Right ventricle myocardium superior (tissue), 1 donor: ENCODE measurements around the gene SCARB1. TPM values are rescaled to one million over a fixed set of nuclear protein-coding genes. Genes with fewer than 3 reads are reported as not detected.

ENCODE experiments used
- ATAC-seq: fragments of 200-7000 bp; cut with Tn5 transposase; one replicate; pipeline ENCODE4 v1.9.1; 2020; ENCODE audit warnings: mild to moderate bottlenecking; ENCODE audit not compliant: poor library complexity
- DNase-seq: peaks from one replicate; pipeline ENCODE4 v3.0.0-alpha.2; 2020
- intact Hi-C: fragments of 100-400 bp; cut with DNase I; formaldehyde crosslinking; loops from one replicate; pipeline ENCODE4 v1.11.2; 2022
- total RNA-seq: library from RNA; stranded (reverse); fragmentation: NEBNext Ultra II Directional; extraction: Animal tissue kit (Norgen Biotek cat#: 25700); gene quantifications from one replicate; pipeline ENCODE4 v1.2.1, GENCODE V29; 2021
- donor health status: DM: no; HTN: yes; CAD: no; lungs with severe emphysema.

SCARB1 gene
- total RNA-seq, 1 donor from 2014 or later: 12.7 TPM

DNA sequence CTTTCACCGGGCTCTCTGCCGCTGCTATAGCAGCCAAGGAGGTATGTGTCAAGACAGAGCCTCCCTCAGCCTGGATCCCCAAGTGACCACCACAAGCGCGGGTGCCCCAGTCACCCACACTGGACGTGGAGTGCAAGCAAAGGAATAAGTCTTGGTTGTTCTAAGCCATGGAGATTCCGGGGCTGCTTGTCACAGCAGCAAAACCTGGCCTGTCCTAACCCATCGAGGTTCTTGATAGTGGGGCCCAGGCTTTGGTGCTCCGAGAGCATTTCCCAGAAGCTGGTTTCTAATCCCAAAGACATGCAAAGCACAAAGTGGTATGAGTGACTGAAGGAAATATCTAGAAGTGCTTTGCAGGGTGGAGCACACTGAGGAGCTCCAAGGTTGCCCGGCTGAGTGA lies 51.3 kb downstream of the SCARB1 start:
- DNase-seq (no peak), ATAC-seq (no peak)
- intact Hi-C loops: no loop called here

DNA sequence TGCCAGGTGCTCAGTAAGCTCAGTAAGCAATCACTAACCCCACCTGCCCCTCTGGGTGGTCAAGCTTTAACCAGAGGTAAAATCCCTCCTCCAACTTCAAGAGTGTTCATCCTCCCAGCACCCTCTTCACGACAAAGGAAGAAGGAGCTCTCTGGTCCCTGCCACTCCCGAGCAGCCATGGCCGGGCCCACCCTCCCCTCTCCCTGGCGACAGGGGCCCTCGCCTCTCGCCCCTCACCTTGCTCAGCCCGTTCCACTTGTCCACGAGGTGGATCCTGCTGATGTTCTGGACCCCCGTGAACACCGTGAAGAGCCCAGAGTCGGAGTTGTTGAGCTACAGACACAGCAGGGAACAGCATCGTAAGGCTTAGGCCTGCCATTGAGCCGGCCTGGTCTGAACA lies 52.0 kb downstream of the SCARB1 start:
- no peak for DNase-seq
- ATAC-seq: no peak
- intact Hi-C loops: no loop called here

DNA sequence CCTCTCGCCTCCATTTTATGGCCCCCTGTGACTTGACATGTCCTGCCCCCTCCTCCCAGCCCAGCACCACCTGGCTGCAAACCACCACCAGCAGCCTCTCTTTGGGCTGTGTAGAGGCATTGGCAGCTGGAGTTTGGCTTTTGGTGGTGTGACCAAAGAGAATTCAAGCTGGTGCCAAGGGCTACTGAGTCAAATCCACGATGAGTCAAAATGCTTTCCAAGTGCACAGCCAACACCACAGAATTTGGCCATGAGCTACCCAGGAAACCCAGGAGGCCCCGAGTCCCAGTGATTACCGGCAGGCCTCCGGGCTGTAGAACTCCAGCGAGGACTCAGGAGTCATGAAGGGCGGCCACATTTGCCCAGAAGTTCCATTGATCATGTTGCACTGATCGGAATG lies 53.8 kb downstream of the SCARB1 start:
- intact Hi-C loops: no loop called here
- DNase-seq (no peak), ATAC-seq (no peak)

DNA sequence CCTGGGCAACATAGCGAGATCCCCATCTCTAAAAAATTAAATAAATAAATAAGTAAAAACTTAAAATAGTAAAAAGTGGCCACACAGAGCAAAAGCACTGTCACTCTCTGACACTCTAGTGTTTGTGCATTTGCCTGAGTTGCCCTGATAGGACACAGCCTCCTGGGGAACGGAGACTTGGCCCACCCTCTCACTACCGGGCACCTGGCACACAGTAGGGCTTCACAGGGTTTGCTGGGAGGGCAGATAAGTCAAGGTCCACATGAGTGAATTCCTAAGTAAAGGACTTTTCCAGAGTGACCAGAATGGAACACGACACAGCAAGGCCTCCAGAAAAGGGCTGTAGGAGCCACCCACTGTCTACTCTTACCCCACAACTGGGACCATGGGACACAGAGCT lies 54.3 kb downstream of the SCARB1 start:
- intact Hi-C loops: no loop called here
- ATAC-seq (no peak), DNase-seq (no peak)

DNA sequence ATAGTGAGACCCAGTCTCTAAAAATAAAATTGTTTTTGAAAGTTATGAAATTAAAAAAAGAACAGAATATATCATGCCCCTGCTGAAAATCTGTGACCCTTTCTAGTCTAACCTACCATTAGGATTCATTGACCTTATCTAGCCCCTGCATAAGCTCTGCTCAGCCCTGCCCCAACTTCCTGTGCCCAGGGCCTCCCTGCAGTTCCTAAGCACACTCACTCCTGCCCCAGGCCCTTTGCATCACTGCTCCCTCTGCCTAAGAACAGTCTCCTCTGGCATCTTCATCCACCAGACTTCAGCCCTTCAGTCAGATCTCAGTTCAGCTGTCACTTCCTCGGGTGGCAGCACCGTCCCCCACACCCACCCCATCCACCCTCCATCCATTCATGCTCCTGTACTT lies 55.4 kb downstream of the SCARB1 start:
- intact Hi-C loops: no loop called here
- DNase-seq: no peak
- no peak for ATAC-seq

DNA sequence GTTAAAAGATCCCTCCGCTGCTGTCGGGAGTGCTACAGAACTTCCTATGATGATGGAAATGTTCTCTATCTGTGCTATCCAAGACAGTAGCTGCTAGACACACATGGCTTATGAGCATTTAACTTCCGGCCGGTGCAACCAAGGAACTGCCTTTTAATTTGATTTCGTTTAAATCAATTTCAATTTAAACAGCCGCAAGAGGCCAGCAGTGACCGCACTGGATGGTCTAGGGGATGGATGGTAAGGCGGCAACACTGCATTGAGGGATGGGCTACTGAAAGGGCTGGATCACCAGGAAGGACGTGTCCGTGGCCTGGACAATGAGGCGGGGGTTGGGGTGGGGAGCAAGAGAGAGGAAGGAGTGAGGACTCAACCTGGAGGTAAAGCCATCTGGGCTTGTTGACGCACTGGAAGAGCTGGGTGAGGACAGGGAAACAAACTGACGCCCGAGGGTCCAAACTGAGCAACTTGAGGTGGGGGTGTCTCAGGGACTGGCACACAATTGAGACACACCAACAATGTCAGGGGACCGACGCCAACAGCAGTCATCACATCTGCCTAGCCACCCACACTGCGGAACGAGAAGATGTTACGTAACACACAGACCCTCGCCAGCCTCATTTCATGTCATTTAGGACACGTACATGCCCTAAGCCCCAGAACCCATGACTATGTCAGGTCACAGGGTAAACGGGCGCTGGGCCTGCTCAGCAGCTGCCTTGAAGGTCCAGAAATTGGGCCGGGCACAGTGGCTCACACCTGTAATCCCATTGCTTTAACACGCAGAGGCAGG lies 57.6 kb downstream of the SCARB1 start:
- no peak for ATAC-seq
- intact Hi-C loops: no loop called here
- DNase-seq: no peak

DNA sequence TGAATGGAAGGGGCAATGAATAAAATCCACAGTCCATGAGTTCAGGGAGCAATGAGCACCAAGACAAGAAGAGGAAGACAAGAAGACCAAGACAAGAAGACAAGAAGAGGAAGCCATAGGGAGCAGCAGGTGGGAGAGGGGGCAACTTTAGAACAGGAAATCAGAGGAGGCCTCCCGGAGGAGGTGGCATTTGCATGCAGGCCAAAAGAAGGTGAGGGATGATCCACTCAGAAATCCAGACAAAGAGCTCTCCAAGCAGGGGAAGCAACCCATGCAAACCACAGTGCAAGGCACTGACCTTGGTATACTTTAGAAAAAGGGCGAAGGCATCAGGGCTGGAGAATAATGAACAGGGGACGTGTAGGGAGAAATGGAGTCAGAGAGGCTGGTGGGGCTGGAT lies 58.6 kb downstream of the SCARB1 start:
- intact Hi-C loops: no loop called here
- DNase-seq (no peak), ATAC-seq (no peak)

DNA sequence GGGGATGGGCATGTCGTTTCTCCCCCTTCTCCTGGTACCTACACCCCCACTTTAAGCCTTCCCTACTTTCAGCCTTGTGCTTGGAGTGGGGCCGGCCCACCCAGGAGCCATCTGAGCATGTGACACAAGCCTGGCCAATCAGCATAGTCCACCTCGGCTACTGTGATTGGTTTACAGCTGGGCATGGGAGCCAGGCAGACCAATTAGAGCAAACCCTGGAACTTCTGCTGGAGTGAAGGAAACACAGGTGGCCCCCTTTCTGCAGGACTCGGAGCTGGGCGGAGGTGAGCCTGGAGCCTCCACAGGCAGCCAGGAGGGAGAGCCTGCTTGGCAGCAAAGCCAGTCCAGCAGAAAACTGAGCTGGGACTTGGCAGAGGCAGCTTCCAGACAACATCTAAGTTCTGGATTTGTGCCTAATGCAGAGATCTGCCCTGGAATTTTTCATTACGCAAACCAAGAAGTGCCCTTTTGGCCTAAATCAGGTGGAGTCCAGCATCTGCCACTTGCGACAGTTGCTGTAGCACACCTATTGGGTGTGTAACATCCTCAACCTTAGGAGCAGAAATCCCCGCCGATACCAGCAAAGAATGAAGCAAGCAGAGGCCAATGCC lies 59.5 kb downstream of the SCARB1 start:
- peak; percentile 79 for ATAC-seq
- no peak for DNase-seq
- intact Hi-C loops: no loop called here

DNA sequence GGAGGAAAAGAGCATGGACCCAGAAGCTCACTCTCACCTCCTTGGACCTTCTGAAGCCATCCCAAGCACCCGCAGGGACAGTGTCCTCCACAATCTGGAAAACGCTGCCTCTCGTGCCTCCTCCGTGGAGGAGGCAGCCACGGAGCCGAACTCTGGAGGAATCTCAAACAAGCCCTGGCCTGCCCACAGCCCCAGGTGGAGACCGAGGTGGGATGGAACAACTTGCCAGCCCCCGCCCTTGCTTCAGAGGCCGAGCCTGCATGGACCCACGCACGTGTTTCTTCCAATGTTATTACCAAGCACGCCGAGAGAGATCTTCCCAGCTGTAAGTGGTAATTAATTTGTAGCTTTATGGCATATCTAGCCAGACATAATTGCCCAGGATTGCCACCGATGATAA lies 61.3 kb downstream of the SCARB1 start:
- intact Hi-C loops: no loop called here
- DNase-seq (no peak), ATAC-seq (no peak)

DNA sequence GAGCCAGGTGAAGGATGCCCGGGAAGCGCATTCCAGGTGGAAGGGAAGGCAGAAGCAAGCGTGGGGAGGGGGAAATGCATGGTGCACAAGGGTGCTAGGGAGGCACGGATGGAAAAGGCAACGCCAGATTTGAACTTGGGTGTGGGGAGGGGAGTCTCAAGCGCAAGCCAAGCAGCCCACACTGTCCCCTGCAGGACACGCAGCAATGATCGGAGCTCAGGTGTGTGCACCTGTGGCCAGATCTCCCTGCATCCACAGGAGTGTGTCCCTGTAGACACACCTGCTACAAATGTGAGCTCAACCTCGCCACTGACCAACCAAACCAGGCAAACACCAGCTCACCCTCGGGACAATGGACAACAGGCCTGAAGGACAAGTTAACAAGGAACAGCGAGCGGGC lies 63.2 kb downstream of the SCARB1 start:
- no peak for DNase-seq
- intact Hi-C loops: no loop called here
- no peak for ATAC-seq

DNA sequence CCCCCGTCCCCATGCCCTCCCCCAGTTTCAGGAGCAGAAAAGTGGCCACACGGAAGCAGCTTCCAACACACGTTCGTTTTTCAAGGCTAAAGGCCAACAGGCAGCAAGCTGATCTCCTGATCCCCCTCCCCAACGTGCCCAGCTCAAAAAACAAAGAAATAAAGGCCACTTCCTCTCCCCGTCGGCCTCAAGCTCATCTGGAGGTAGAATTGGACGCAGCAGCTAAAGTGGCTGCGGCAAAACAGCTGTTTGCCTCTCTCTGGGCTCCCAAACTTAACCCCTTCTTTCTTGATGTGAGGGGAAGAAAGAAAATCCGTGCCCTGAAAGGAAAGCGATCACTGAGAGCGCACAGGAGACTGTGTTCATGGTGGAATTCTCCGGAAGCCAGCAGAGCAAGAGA lies 66.3 kb downstream of the SCARB1 start:
- intact Hi-C loops: no loop called here
- DNase-seq (no peak), ATAC-seq (no peak)

DNA sequence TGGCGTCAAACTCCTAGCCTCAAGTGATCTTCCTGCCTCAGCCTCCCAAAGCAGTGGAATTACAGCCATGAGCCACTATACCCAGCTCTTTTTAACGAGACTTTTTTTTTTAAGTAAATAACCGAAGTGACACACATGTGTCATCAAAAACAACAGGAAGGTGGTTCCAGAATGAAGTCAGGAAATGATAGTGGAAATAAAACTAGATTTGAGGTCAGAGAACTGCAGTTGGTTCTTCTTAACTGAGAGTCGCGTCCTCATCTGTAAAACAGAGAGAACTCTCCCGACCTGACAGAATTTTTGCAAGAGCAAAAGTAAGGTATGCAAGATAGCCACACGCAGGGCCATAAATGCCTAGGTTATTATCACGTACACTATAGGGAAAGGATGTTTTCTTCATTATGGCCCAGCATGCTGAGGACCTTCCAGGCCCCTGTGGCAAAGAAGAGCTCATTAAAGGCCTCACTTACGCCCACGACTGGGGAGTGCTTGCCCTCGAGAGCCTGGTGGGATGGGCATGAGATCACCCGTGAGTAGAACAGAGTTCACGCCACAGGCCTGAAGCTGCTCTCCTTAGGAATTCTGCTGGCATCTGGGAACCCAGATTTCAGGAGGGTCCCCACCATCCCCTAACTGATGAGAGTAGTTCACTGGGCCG lies 67.2 kb downstream of the SCARB1 start:
- no peak for DNase-seq
- intact Hi-C loops: no loop called here
- no peak for ATAC-seq

DNA sequence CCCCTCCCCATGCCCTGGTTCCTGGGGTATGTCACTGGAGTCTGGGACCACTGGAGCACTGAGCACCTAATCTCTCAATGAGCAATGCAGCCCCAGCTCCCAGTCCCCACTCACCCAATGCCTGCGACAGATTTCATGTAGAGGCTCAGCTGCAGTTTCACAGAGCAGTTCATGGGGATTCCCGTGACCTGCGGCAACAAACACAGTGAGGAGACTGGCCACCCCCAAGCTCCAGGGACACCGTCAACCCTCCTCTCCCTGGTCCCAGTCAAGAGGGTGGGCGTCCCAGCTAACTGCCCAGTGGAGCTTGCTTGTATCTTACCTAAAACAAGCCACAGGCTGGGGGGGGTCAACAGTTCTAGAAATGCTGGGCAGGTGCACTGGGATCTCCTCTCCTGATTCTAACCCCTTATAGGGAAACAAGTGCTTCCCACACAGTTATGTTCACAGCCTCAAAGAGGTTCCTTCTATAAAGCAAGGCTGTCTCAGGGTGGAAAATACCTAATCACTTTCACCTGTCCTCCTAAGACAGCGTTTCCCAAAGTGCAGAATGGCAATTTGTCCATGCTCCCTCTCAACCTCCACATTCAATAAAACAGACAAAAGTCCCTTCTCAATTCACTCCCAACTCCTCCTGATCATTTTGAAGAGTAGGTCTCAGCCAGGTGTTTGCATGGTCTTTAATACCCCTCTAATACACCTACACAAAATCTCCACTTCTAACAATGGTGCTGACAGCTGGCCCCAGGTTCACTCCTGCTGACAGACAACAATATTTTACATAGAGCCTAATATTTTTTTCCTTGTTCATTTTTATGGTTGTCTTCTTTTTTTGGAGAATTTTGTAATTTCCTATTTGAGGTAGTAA lies 68.3 kb downstream of the SCARB1 start:
- DNase-seq (no peak), ATAC-seq (no peak)
- intact Hi-C loops: no loop called here

DNA sequence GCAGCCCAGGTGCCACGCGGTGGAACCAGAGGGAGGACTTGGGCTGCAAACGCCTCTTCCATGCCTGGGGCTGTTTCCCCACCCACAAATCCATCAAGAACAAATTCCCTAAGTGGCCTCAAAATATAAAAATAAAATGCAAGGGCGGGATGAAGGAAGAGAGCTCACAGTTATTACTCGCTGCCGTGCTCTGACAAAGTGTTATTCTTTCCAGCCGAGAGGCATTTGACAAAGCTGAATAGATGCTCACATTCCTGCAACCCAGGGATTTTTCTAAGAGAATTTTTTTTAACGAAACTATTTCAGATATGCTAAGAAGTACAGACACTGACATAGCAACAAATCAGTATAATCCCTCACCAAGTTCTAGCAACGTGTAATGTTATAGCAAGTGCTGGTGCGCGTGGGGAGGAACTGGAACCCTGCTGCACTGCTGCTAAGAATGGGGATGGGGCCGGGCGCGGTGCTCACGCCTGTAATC lies 70.7 kb downstream of the SCARB1 start:
- ATAC-seq: no peak
- DNase-seq: no peak
- intact Hi-C loops: no loop called here

DNA sequence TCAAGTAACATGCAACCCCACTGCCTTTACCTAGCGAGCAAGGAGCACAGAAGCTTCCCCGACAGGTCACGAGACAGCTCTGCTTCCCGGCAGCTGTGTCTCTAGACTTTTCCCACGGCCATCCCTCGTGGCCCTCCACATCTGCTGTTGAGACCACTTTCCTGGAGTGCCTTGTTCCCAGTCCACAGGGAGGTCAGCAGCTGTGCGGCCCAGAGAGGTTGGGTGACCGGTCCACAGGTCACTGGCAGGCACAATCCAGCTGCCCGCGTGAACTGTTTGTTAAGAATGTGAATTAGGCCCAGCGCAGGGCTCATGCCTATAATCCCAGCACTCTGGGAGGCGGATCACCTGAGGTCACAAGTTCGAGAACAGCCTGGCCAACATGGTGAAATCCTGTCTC lies 71.5 kb downstream of the SCARB1 start:
- DNase-seq: no peak
- ATAC-seq: no peak
- intact Hi-C loops: no loop called here

DNA sequence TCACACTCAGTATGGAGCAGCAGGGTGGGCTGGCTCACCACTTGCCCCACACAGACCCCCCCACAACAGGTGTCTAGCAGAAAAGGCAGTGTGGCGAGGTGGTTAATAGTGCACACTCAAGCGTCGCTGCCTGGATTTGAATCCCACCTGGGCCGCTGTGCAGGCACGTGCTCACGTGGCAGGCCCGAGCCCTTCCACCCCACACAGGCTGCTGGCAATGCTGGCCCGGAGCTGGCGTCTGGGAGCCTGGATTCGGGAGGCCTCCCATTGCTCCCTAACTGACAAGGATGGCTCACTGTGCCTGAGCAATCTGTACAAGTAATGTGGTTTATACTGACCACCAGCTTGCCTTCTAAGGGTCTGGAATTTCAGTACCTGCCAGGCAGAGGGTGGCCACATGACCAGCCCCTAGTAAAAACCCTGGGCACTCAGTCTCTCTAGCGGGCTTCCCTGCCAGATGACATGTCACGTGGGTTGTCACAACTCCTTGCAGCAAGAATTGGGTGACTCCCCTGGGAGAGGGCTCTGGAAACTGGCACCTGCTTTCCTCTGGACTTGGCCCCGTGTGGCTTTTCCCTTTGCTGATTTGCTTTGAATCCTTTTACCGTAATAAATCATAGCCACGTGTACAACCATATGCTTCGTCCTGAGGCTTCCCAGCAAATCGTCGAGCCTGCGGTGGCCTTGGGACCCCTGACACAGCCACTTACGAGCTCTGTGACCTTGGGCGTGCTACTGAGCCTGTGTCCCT lies 72.8 kb downstream of the SCARB1 start:
- intact Hi-C loops: no loop called here
- DNase-seq (no peak), ATAC-seq (peak; percentile 19)

DNA sequence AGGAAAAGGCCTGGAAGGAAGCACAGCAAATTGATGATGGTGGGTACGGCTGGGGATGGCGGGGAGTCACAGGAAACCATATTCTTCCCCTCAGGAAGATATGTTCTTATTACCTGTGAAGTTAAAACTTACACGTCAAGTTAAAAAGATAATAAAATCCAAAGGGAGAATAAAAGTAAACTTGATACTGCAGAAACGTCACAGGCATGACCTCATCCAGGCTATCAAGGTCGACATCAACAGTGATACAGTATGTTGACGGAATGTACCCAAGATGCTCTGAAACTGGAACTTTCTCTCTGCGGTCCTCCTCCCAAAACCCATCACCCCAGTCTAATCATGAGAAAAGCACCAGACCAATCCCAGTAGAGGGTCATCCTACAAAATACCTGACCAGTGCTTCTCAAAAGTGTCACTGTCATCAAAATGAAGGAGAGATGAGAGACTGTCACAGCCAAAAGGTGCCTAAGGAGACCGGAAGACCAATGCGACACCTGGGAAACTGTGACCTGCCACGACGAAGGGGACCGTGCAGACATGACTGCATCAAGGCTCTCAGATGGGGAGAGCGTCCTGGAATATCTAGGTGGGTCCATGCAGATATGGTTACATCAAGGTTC lies 74.6 kb downstream of the SCARB1 start:
- DNase-seq (no peak), ATAC-seq (no peak)
- intact Hi-C loops: no loop called here
